ENCODE measurements around the gene SLC6A15.

The SLC6A15 gene

GRCh38 chr12:84874825-84875139 lies 37.8 kb downstream of the SLC6A15 start:
- DNase-seq, result no peak

DNA sequence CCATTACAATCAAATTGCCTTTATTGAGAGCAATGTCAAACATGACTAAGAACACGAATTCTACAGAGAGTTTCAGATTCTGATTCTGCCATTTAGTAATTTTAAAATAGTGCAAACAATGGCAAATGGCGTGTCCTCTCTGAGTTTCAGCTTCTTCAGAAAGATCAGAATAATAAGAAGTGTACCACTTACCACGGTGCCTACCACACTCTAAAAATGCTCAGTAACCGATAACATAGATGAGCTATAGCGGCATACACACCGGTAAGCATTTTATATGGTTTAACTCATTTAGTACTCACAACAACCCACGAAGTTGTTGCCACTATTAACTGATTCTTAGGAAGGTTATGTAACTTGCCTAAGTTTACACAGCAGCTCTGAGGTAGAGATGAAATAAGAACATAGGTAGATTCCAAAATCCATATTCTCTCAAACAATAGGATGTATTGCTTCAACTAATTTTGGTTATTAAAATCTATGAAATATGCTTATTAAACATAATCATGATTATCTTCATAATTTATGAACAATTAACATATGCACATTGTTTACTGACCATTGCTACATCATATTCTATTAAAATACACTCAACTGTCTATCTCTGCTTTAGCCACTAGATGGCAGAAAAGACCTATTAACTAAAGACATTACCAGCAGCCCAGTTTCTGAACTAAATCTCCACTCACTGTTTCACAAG lies 38.3 kb downstream of the SLC6A15 start:
- DNase-seq, result no peak
- no peak for ATAC-seq

More at GRCh38 chr12:84874825-84875139, 37.8 kb downstream of the SLC6A15 start:
- ATAC-seq, result no peak

GRCh38 chr12:84862186-84862585 lies 50.4 kb downstream of the SLC6A15 start:
- DNase-seq (no peak), ATAC-seq (no peak)

DNA sequence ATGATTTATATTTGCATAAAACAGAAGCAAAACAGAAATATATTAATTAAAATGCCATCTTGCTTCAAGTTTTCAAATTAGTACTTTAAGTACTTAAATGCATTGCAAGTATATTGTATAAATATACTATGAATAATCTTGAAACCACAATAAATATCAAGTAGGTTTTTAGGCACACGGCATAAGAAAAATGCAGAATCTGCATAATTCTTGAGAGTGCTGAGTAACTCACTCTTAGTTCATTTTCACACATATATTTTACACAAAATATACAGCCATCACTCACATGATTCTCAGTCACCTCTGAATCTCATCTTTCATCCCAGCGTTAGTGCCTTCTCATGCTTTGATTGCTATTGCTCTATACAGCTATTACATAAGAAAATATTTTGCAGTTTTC lies 51.9 kb downstream of the SLC6A15 start:
- ATAC-seq, result no peak
- no peak for DNase-seq

GRCh38 chr12:84858796-84859195 lies 53.8 kb downstream of the SLC6A15 start:
- ATAC-seq, result no peak
- no peak for DNase-seq

DNA sequence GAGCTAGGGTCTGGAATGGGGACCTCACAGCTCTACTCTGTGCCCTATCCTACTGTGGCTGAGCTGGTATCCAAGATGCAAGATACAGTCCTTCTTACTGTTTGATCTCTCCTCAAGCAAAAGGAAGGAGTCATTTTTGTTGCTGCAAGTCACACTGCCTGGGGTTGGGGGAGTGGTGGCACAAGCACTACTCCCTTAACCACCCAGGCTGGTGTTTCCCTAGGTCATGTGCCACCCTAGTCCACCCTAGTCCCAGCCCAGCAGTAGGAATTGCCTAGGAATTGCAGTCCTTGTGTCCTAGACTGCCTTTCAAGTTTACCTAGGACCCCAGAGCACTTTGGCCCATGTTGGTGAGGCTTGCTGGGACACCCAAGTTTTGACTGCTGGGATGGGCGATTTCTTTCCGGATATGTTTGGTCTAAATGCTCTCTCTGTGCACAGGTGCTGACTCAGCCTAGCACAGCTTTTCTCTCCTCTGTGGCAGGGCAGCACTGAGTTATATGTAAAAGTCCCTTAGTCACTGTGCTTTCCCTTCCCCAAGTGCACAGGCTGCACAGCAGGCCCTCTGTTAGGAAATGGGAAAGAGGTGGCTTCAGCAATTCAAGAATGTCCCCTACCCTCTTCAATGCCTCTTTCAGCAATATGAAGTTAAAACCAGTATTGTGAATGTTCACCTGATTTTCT lies 54.9 kb downstream of the SLC6A15 start:
- DNase-seq, result no peak
- ATAC-seq, result no peak

GRCh38 chr12:84856156-84856900 lies 56.3 kb downstream of the SLC6A15 start:
- no peak for DNase-seq

DNA sequence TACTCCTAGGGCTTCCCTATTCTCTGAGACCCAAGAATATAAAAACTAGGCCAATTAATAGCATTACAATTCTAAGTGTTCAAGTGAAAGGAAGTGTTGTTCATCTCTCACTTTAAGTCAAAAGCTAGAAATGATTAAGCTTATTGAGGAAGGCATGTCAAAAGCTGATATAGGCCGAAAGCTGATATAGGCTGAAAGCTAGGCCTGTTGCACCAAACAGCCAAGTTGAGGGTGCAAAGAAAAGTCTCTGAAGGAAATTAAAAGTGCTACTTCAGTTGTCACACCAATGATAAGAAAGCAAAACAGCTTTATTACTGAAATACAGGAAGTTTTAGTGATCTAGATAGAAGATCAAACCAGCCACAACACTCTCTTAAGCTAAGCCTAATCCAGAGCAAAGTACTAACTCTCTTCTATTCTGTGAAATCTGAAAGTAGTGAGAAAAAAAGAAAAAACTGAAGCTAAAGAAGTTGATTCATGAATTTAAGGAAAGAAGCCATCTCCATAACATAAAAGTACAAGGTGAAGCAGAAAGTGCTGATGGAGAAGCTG lies 68.9 kb downstream of the SLC6A15 start:
- ATAC-seq (no peak), DNase-seq (no peak)

More at GRCh38 chr12:84856156-84856900, 56.3 kb downstream of the SLC6A15 start:
- ATAC-seq, result no peak

DNA sequence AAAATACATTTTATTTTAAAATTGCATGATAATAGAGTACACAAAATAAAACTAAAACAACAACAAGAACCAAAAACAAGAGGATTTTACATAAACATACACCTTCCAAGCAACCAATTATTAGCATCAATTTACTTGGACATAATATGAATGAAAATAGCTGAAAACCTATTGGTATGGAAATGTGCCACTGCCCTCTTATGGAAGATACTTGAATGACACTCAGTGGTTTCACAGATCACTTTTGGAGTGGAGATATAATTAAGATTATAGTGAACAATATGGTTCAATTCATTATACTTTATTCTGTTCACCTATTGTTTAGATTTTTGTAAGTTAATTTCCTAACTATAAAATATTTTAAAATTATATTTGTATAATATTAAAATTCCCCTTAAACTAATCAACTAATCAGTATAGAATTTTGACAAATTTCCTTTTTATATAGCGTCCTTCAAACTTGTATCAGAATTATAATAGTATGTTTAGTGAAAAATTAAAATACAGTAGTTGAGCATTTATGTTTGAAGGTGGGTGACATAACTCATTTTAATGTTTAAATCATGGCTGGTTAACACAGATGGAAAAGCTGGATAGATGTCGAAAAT lies 70.1 kb downstream of the SLC6A15 start:
- DNase-seq (no peak), ATAC-seq (no peak)

GRCh38 chr12:84841591-84841990 lies 71.0 kb downstream of the SLC6A15 start:
- ATAC-seq, result no peak
- DNase-seq, result no peak

DNA sequence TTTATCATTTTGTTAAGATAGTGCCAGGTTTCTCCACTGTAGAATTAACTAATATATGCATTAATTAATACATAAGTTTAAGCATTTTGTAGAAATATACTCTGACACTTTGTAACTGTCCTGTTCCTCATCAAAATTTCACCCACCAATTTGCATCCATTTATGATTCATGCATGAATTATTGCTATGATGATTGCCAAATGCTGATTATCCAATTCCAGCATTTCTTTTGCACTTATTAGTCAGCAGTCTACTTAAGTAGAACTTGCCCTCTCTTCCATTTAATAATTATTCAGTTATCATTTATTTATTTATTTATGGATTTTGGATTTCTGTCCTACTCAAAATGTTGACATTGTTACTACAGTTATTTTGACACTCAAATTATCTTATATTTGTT lies 72.2 kb downstream of the SLC6A15 start:
- DNase-seq (no peak), ATAC-seq (no peak)

DNA sequence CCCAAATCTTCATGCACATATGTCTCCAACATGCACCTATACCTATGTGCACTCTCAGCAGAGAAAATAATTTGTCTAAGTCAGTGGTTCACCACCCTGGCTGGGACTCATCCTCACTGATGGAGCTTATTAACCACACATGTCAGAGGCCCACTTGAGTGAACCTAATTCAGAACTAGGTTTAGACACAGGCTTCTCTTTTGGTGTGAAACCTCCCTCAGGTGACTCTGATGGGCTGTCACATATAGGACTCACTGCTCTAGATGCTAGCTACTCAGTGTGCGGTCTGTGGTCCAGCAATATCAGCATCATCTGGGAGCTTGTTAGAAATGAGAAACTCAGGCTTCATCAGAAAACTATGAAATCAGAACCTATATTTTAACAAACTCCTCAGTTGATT lies 85.7 kb downstream of the SLC6A15 start:
- DNase-seq (no peak), ATAC-seq (no peak)

DNA sequence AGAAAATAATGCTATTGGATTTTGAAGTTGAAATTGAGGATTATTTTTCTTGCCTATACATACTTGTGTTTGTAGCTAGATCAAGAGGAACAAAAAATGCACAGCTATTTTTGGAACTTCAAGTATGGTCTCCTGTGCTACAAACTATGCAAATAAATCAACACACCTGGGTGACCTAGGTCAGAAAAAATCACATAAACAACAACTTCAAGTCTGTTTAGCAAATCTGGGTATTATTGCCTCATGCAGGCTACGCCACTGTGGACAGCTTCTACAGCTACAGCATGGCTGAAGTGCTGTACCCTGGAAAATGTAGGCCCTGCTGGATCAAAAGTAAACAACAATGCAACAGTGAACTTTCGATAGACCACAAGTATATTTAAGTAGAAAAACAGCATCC lies 87.5 kb downstream of the SLC6A15 start:
- no peak for ATAC-seq
- no peak for DNase-seq

DNA sequence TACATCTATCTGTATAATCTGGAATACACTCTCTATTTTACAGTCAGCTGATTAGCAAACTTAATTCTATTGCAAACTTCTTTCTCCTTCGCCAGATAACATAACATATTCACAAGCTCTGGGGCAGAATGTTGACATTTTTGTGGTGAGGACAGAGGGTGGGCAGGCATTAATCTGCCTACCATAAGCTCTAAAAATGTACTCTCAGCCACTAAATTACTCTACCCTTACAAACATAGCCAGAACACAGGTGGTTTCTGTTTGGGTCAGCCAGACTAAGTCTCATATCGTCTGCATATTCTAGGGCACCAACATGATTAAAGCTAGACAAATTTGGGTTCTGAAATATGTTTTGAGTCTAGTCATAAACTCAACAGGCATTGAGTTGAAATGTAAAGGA lies 90.1 kb downstream of the SLC6A15 start:
- DNase-seq (no peak), ATAC-seq (no peak)

GRCh38 chr12:84816916-84817695 lies 95.5 kb downstream of the SLC6A15 start:
- DNase-seq (no peak), ATAC-seq (no peak)

DNA sequence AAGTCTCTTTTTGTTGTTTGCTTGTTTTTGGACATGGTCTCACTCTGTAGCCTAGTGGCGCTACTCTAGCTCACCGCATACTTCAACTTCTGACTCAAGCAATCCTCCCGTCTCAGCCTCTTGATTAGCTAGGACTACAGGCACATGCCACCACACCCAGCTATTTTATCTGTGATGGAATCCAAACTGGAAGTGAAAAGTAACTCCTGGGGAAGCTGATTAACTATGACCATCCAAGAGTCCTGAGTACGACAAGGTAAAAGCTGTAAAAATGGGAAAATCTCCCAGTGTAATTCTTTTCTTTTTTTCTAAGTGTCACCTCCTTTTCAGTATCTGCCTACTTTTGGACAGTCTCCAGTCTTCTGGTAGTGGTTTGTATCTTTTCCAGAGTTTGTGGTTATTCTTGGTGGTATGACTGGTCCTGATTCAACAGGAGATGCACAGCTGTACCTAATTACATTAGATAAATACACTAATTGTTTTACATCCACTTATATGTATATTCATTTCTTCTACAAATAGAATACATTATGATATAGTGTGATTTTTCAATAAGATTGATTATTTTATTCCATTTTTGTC lies 97.8 kb downstream of the SLC6A15 start:
- DNase-seq (no peak), ATAC-seq (no peak)

- no peak for ATAC-seq
These were observed 98.6 kb downstream of the SLC6A15 start for GRCh38 chr12:84813780-84814663.

DNA sequence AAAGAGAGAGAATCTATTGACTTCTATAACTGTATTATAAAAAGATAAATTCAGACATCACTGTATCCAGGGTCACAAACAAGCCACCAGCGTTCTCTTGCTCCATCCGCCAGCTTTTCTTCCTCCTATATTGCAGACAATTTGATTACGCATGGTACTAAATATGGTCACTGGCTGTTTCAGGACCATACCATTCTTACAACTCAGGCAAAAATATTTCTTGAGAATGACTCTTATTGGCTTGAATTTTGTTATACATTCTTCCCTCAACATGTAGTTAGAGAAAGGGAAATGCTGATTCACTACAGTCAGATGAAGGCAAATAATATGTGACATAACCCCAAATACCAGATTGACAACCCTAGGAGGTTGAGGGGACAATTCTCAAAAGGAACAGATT lies 101.3 kb downstream of the SLC6A15 start:
- DNase-seq (no peak), ATAC-seq (no peak)

More at GRCh38 chr12:84813780-84814663, 98.6 kb downstream of the SLC6A15 start:
- no peak for DNase-seq

GRCh38 chr12:84810611-84811010 lies 102.0 kb downstream of the SLC6A15 start:
- no peak for ATAC-seq
- DNase-seq, result no peak

All from stimulated activated naive CD8-positive, alpha-beta T cell treated with anti-CD3 and anti-CD28 coated beads, Interleukin-15, Interleukin-2, amounts not matched to agents 100 U/mL and 50 U/mL, for 24 hours (primary cell).